Measurements from ENCODE around the gene OR6K3.
"Not testable (repeated sequence)": the region's sequence is repeated elsewhere in the genome, so short reads cannot be mapped to it uniquely, and the experiment has no call there.

OR6K3 gene

DNA sequence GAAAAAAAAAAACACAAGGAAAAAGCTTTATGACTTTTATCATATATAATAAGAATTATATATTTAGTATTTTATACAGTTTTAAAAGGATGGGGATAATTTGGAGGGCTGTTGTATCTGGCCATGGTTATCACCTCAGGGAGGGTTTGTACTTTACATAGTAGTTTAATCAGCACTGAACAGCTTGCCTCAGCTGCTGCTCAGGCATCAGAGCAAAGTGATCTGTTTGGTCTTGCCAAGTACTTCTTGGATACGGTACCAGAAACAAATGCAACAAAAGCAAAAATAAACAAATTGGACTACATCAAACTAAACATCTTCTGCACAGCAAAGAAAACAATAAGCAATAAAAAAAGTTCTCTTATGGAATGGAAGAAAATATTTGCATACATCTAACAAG, 31.4 kb downstream of the OR6K3 start:
- intact Hi-C loops (cut with DNase I) = no loop called here
- DNase-seq = no peak

DNA sequence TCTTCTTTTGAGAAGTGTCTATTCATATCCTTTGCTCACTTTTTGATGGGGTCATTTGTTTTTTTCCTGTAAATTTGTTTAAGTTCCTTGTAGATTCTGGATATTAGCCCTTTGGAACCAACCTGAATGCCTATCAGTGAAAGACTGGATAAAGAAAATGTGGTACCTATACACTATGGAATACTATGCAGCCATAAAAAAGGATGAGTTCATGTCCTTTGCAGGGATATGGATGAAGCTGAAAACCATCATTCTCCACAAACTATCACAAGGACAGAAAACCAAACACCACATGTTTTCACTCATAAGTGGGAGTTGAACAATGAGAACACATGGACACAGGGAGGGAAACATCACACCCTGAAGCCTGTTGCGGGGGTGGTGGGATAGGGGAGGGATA, 32.2 kb downstream of the OR6K3 start:
- DNase-seq; intact Hi-C loops (cut with DNase I): not testable (repeated sequence)

DNA sequence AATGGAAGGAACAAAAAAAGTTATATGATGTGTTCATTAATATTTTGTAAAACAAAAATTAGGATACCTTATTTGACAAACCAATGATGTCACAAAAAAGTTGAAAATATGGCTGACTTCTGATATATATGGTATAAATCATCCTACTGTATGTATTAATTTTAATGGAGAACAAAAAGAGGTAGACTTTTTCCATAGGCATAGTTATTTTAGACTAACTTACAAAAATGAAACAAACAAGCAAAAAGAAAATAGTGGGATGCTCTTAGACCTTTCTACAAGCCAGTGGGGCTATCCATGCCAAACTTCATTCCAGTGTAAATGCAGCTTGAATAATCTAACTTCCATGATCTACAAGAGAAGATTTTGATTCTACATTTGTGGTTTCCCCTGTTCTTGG, 33.5 kb downstream of the OR6K3 start:
- intact Hi-C loops (cut with DNase I) = no loop called here
- no peak for DNase-seq

DNA sequence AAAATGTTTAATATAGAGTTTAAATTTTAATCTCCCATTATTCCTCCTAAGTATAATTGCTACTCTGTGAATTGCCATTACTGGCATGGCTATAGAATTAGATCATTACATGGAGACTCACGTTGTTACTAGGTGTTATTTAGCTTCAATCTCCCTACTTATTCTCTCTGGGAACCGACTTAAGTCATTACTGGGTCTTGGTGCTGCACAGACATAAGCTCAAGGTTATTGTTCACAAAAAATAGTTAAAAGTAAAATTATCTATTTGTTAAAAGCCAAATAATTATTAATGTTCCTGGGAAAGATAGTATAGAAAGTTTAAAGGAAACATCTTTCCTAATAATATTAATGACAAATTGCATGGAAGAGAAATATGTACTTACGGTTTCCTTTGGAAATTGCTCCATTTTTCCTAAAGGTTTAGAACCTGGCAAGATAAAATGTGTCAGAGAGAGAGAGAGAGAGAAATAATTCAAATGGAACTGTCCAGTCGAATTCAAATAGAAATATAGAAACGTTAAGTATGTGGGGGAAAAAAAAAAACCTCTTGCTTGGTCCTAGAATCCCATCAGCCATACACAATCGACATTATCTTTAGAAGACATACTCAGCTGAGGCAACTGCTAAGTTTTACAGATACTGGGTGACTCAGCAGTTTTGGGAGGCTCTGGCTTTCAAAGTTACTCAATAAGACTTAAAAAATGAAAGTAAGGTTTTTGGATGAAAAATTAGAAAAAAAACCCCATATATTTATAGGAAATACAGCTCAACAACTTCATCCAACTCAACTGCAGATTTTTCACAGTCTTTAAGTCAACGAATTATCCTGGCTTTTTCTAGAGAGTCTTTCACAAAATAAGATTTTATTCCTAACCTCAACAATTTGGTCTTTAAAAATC, 34.2 kb downstream of the OR6K3 start, which contains the start of gene SPTA1:
Gene SPTA1 (minus strand): TSS at position 605 of the 899 bp plus-strand sequence. CDS start 198 bp downstream, at position 407.
- no peak for DNase-seq
- intact Hi-C loops (cut with DNase I) = no loop called here

DNA sequence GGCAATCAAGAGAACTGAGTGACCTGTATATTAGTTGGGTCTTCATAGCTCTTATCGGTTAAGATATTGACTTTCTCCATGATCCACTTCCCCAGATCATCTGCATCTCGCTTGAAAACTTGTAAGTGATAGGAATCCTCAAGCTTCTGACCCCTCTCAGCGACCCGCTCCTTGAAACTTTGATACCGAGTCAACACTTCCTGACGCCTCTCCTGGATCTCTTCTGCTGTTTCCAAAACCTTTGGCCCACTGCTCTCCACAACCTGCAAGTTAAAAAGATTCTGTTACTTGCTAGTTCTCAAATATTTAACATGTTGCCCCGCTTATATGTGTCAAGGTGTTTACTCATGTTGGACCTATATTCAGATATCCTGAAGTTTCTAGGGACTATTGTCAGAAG, 35.4 kb downstream of the OR6K3 start:
- intact Hi-C loops (cut with DNase I) = no loop called here

DNA sequence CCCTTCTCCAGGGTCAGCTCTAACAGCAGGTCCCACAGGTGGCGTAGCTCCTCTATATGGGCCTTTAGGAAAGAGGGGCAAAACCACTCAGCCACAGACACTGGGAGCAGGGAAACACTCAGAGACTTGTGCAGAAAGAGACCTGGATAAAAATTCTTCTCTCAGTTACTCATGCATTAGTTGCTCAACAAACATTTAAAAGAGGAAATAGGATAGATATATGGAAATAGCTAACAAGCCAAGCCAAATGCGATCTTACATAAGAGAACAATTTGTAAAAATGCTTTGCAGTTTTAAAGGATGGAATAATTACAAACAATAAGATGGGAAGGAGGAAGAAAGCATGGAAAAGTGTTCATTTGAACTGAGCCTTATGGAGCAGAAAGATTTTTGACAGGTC, 38.9 kb downstream of the OR6K3 start:
- DNase-seq = no peak
- intact Hi-C loops (cut with DNase I) = no loop called here

More for the DNA sequence above, 35.4 kb downstream of the OR6K3 start:
- no peak for DNase-seq

DNA sequence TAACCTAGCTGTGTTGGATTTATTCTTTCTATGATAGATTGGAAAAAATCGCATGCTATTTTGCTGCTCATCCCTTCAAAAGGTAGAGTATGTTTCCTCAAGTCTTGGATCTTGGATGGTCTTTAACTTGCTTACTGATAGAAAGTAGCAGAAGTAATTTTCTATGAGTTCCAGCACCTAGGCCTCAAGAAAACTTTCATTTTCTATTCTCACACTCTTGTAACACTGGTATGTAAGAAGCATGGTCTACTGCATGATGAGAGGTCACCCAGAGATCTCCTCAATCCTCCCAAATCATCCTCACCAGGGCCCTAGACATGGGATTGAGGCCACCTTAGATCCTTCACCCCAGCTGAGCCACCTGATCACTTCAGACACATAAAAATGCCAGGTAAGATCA, 41.2 kb downstream of the OR6K3 start:
- intact Hi-C loops (cut with DNase I) = no loop called here
- no peak for DNase-seq

DNA sequence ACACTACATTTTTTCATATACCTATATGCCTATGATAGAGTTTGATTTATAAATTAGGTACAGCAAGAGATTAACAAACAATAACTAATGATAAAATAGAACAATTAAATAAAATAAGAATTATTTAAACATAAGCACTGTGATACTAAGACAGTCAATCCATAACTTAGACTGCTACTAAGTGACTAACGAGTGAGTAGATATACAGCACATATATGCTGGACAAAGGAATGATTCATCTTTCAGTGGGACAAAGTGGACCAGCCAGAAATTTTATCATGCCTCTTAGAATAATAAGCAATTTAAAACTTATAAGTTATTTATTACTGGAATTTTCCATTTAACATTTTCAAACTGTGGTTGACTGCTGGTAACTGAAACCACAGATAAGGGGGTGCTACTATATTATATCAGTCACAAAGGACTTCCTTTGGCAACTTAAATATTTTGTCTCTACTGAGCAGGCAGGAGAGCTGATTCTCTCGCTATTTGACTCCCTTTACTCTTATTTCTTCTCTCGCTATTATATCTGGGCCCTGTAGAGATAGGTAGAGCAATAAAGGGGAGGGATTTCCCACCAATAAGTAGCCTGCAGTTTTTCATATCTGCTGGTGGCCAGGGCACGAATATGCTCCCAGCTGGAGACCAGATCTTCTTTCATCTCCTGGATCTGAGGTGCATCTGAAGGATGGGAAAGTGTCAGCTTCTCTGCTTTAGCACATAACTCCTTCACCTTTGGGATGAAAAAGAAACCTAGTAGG, 44.8 kb downstream of the OR6K3 start:
- no peak for DNase-seq
- intact Hi-C loops (cut with DNase I) = no loop called here

DNA sequence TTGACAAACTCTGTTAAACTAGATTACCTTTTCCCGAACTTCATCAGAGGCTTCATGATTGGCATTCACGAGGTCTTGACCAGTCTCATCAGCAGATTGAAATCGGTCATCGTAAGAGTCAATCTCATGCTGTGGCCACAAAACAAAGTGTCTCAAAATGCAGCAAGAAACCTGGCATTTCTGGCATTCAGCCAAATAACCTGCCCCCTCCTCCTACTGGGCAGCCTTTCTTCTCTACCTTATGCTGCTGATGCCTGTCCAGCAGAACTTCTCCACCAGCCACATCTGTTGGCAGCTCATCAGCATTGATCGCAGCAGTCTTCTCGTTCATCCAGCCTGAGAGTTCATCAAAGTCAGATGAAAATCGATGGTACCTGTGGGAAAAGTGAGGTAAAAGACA, 46.2 kb downstream of the OR6K3 start:
- intact Hi-C loops (cut with DNase I) = no loop called here
- no peak for DNase-seq
